Neural crest cell (in vitro differentiated cells): ENCODE results near the gene AIFM2. TPM values are rescaled to one million over a fixed set of nuclear protein-coding genes. Genes with fewer than 3 reads are reported as not detected.
A peak's percentile ranks its signal among the peaks of the same experiment; 100 is the strongest.
"Not testable (repeated sequence)": the region's sequence is repeated elsewhere in the genome, so short reads cannot be mapped to it uniquely, and the experiment has no call there.

Experiments used
- DNase-seq: peaks from one replicate; pipeline ENCODE4 v3.0.0; 2021; ENCODE audit warnings: low read depth, mixed read lengths, low spot score
- H3K27ac Mint-ChIP-seq: one replicate; pipeline ENCODE4 v1.8.0; 2021; ENCODE audit warnings: mild to moderate bottlenecking, mixed read lengths; ENCODE audit not compliant: unreplicated experiment
- H3K27me3 Mint-ChIP-seq: 2 replicates; pipeline ENCODE4 v1.8.0; 2021; ENCODE audit warnings: low read depth, mild to moderate bottlenecking, mixed read lengths
- H3K36me3 Mint-ChIP-seq: 2 replicates; pipeline ENCODE4 v1.8.0; 2021; ENCODE audit warnings: low read depth, mild to moderate bottlenecking, mixed read lengths
- H3K4me1 Mint-ChIP-seq: 2 replicates; pipeline ENCODE4 v1.8.0; 2021; ENCODE audit warnings: mixed read lengths
- H3K4me3 Mint-ChIP-seq: one replicate; pipeline ENCODE4 v1.8.0; 2021; ENCODE audit warnings: mild to moderate bottlenecking, mixed read lengths
- H3K9me3 Mint-ChIP-seq: 2 replicates; pipeline ENCODE4 v1.8.0; 2021; ENCODE audit warnings: mixed read lengths
- total RNA-seq: library from RNA; stranded (reverse); gene quantifications from 2 replicates; pipeline ENCODE4 v1.2.1, GENCODE V29; 2021
- TF ChIP-seq, protein P1 (sequence below): fragments of 200-600 bp; sonication (generic); conservative IDR thresholded peaks from 2 replicates; pipeline ENCODE4 v1.5.0; 2021; ENCODE audit warnings: antibody characterized with exemption, mild to moderate bottlenecking

AIFM2 gene
- total RNA-seq, 1 donor from 2014 or later: 2.8 TPM

DNA sequence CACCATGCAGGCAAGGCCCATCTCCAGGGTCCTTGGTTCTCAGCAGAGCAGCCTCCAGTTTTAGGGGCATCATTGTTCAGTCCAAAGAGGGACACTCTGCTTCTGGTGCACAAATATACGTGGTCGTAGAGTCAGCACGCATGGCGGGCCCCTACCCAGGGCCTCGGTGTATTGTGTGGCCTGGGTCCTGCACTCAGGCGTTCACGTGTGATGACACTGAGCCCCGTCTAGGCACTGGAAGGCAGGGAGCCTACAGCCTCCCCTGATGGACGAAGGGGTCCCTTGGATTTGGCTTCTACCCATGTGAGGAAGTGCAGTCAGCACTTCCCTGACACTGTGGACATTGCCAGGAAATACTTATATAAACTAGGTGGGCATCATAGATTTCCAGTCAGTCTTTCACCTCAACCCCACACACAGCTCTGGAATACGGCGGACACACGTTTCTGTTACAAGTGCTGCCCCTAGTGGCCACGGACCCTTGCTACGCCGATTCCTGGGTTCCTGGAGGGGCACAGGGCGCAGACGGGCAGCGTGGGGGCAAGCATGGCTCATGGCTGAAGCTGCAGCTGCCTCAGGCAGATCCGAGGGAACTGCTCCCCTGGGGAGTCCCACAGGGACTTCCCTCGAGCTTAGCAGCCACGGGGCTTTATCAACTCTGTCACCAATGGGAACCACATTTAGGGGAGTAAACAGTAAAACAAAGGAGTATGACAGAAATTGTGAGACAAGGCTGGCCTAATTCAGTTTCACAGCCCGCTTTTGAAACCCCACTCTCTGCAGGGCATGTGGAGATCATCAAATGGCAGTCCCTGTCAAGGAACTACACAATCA lies 25.4 kb downstream of the AIFM2 start:
- Mint-ChIP-seq H3K36me3 (peaks cover 20% of the 10 kb centered on the region), H3K4me1 (peaks cover 19% of the 10 kb centered on the region), H3K27ac (peak overlapping the region; percentile 87), H3K9me3 (no peaks in the 10 kb centered on the region), H3K27me3 (no peaks in the 10 kb centered on the region), H3K4me3 (no peak overlapping the region)
- TF ChIP-seq, protein P1, sequence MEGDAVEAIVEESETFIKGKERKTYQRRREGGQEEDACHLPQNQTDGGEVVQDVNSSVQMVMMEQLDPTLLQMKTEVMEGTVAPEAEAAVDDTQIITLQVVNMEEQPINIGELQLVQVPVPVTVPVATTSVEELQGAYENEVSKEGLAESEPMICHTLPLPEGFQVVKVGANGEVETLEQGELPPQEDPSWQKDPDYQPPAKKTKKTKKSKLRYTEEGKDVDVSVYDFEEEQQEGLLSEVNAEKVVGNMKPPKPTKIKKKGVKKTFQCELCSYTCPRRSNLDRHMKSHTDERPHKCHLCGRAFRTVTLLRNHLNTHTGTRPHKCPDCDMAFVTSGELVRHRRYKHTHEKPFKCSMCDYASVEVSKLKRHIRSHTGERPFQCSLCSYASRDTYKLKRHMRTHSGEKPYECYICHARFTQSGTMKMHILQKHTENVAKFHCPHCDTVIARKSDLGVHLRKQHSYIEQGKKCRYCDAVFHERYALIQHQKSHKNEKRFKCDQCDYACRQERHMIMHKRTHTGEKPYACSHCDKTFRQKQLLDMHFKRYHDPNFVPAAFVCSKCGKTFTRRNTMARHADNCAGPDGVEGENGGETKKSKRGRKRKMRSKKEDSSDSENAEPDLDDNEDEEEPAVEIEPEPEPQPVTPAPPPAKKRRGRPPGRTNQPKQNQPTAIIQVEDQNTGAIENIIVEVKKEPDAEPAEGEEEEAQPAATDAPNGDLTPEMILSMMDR: peak; percentile 64
- peak; percentile 59 for DNase-seq

DNA sequence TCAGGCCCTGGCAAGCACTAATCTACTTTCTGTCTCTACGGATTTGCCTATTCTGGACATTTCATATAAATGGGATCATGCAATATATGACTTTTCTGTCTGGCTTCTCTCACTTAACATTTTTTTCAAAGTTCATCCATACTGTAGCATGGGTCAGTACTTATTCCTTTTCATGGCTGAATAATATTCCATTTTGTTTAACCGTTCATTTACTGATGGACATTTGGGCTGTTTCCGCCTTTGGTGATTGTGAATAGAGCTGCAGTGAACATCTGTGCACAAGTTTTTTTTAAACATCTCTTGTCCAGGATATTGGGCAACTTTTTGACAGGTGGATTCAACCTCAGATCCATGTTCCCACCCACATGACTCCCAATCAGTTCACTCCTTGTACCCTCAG lies 31.0 kb downstream of the AIFM2 start:
- no peak overlapping the region for H3K27ac Mint-ChIP-seq
- no peak for DNase-seq
- H3K4me1 Mint-ChIP-seq: peaks cover 18% of the 10 kb centered on the region
- H3K4me3 Mint-ChIP-seq: no peak overlapping the region
- TF ChIP-seq, protein P1: no peak
- H3K27me3 Mint-ChIP-seq: no peaks in the 10 kb centered on the region
- H3K9me3 Mint-ChIP-seq: no peaks in the 10 kb centered on the region
- peaks cover 41% of the 10 kb centered on the region for H3K36me3 Mint-ChIP-seq

DNA sequence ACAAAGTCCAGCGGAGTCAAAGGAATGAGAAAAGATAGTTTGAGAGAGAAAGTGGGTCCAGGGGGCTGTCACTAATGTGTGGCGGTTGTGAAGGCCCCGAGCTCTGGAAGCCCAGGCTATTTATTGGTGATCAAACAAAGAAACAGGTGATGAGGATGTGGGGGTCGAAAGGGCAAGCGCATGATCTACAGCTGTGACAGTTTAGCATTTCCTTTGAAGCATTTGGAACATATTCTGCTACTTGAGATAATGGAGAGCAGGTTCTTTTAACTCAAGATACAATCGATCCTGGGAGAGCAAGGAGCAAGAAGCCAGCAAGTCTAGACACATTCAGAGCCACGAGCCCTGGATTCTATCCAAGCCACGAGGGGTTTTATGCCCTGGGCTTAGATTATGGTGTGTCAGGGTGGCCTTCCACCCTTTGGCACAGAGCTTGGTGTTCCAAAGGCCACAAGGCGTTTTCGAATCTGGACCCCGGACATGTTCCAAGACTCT lies 31.5 kb downstream of the AIFM2 start:
- H3K4me3 Mint-ChIP-seq, H3K27ac Mint-ChIP-seq, H3K9me3 Mint-ChIP-seq, H3K27me3 Mint-ChIP-seq, DNase-seq: not testable (repeated sequence)
- Mint-ChIP-seq H3K4me1 (peaks cover 18% of the 10 kb centered on the region), H3K36me3 (peaks cover 41% of the 10 kb centered on the region)

DNA sequence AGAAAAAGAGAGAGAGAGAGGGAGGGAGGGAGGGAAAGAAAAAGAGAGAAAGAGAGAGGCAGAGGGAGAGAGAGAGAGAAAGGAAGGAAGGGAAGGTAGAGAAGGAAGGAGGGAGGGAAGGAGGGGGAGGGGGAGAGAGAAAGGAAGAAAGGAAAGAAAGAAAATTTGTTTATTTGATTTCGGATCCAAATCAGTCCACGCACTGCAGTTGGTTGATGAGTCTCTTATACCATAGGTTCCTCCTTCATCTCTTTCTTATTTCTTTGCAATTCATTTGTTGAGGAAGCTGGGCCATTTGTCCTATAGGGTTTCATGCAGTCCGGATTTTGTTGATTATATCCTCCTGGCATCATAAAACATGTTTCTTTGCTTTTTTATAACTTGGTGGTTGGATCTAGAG lies 34.4 kb downstream of the AIFM2 start:
- H3K27ac Mint-ChIP-seq: no peak overlapping the region
- peaks cover 34% of the 10 kb centered on the region for H3K36me3 Mint-ChIP-seq
- no peak overlapping the region for H3K4me3 Mint-ChIP-seq
- peaks cover 4% of the 10 kb centered on the region for H3K4me1 Mint-ChIP-seq
- TF ChIP-seq, protein P1: no peak
- no peaks in the 10 kb centered on the region for H3K27me3 Mint-ChIP-seq
- no peak for DNase-seq
- H3K9me3 Mint-ChIP-seq: no peaks in the 10 kb centered on the region

DNA sequence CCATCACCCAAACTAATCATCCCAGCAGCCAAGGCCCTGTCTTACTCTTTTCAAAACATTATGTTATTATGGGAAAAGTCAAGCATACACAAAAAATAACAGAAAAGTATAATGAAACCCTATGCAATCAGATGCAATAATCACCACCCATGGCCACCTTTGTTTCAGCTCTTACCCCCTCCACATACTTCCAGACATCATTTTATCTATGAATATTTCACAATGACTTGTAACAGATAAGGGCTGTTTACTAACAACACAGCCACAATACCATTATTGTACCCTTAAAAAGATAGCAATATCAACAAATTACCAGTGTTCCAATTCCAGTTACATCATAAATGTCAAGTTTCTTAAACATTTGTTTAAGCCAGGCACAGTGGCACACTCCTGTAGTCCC lies 35.2 kb downstream of the AIFM2 start:
- peaks cover 33% of the 10 kb centered on the region for H3K36me3 Mint-ChIP-seq
- H3K27me3 Mint-ChIP-seq: no peaks in the 10 kb centered on the region
- no peak overlapping the region for H3K4me3 Mint-ChIP-seq
- H3K4me1 Mint-ChIP-seq: peaks cover 4% of the 10 kb centered on the region
- H3K9me3 Mint-ChIP-seq: no peaks in the 10 kb centered on the region
- no peak for DNase-seq
- TF ChIP-seq, protein P1: no peak
- H3K27ac Mint-ChIP-seq: no peak overlapping the region
